Superior temporal gyrus (tissue), 1 donor: Measurements from ENCODE around the gene SZRD1.

Source experiments
- DNase-seq: peaks from one replicate; pipeline ENCODE4 v3.0.0-alpha.2; 2016; ENCODE audit errors: extremely low spot score

SZRD1 gene

GRCh38 chr1:16367258-16367967 lies 371 bp downstream of the SZRD1 start:
- DNase-seq, result peak; percentile 90

DNA sequence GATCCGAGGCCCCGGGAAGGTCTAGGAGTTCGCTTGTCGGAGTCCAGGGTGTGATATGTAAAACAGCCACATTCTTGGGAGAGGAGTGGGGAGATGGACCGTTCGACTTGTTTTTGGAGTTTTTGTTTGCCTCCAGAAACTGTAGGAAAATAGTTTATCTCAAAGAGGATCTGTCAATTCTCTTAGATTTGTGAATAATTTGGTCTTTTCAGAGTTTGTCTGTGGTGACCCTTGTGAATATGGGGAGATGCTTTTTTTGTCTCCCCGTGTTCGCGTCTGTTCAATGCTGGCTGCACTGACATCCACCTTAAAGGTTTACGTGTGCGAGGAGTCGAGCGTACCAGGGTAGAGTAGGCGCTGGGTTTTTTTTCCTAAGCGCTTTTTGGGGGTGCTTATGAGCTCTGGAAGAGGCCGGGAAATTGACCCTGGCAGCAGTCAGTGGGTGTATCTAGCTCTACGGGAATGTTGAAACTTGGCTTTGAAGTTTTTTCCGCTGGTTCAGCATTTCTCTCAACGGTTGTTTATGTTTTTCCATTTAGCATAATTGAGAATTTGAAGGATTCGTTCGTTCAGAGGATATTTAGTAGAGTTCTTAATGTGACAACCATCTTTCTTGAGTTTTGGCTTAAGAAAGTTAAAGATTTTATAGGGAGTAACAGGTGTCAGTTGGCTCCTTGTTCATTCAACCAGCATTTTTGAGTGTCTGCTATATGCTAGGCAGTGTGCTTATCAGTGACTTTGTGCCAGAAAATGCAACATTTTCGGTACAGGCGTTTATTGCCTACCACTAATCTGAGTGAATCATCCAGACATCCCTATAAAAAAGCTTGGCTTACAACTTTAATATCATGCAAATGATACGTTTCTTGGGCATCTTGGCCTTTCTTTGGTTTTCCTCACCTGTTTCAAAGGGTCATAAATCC lies 1.2 kb downstream of the SZRD1 start:
- peak; percentile 32 for DNase-seq

- no peak for DNase-seq
These were observed 2.8 kb downstream of the SZRD1 start for GRCh38 chr1:16369821-16370220.

DNA sequence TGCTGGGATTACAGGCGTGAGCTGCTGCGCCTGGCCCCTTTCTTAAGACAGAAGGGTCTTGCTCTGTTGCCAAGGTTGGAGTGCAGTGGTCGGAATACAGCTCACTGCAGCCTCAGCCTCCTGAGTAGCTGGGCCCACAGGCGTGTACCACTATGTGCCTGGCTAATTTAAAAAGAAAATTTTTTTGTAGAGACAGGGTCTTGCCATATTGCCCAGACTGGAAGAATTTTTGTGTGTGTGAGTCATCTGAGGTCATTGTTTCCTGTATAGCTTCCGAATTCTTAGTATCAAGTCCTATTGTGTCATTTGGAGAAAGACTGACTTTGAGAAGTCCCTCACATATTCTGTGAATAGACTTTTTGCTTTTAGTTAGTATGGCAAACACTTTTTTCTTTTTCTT lies 4.7 kb downstream of the SZRD1 start:
- DNase-seq, result no peak

- DNase-seq, result no peak
These were observed 5.7 kb downstream of the SZRD1 start for GRCh38 chr1:16372535-16373285.

DNA sequence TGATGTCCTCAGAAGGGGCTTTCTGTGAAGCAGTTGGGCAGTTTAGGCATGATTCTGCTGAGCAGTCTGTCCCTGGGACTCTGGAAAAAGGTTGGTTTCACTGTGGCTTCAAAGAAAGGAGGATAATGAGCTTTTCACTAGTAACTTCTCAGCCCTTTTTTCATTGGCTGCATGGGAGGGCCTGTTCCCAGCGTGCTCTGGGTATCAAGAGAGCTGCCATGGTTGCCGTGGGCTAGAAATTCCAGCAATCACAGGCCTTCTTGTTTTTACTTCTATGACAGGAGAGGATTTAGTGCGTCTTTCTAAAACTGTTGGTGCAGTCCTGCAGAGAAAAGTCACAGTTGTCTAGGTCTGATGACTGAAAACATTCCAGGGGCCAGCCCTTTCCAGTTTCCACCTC lies 7.2 kb downstream of the SZRD1 start:
- no peak for DNase-seq

GRCh38 chr1:16375521-16376340 lies 8.7 kb downstream of the SZRD1 start:
- DNase-seq, result no peak

- no peak for DNase-seq
These were observed 9.9 kb downstream of the SZRD1 start for GRCh38 chr1:16376971-16377370.

GRCh38 chr1:16378443-16378842 lies 11.4 kb downstream of the SZRD1 start:
- DNase-seq, result no peak

DNA sequence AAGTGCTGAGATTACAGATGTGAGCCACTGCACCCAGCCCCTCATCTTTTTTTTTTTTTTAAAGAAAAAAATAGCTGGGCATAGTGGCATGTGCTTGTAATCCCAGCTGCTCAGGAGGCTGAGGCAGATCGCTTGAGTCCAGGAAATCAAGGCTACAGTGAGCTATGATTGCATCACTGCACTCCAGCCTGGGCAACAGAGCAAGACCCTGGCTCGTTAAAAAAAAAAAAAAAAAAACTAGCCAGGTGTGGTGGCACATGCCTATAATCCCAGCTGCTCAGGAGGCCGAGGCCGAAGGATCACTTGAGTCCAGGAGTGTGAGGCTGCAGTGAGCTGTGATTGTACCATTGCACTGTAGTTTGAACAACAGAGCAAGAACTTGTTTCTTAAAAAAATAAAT lies 13.8 kb downstream of the SZRD1 start:
- no peak for DNase-seq

GRCh38 chr1:16383888-16384287 lies 16.8 kb downstream of the SZRD1 start:
- DNase-seq, result no peak

GRCh38 chr1:16385659-16386453 lies 18.8 kb downstream of the SZRD1 start:
- no peak for DNase-seq

GRCh38 chr1:16386454-16387113 lies 19.5 kb downstream of the SZRD1 start:
- DNase-seq, result peak; percentile 65

DNA sequence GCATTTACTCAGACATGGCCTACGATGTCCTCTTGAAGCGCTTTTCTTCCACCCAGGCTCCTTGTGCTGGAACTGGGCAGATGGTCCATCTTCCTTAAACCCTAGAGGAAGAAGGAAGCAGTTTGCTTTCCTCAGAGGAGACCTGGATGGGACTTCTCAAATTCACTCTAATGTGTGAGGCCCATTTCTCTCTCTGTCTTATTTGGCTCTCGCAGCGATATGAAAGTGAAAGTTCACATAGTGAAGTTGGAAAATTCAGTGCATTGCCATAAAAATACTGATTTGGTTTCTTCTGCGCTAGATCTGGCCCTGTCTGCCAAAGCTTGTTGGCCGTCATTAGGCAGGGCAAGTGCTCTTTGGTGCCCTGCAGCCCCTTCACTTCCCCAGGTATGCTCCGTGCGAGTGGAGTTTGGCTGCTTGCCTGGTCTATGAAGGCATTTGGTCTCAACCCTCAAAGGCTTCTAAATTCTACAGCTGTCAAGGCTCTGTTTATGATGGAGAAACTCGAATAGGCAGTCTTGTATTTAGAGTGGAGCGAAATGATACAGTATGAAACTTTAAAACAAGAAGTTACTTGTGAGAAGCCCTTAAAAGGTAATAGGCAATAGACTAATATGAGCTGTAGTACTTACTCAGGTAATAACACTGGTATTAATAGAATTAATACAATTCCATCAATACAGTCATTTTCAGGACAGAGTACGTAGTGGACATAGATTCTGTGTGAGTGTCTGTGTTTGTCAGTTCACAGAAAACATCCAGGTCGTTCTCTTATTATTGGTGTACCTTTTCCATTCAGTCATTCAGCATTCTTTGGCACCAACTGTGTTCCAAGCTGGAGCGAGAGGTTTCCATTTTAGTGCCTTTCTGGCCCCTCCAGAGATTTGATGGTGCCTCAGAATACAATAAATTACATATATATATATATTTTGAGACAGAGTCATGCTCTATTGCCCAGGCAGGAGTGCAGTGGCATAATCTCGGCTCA lies 20.5 kb downstream of the SZRD1 start:
- DNase-seq, result no peak

- no peak for DNase-seq
These were observed 24.4 kb downstream of the SZRD1 start for GRCh38 chr1:16391411-16391810.

DNA sequence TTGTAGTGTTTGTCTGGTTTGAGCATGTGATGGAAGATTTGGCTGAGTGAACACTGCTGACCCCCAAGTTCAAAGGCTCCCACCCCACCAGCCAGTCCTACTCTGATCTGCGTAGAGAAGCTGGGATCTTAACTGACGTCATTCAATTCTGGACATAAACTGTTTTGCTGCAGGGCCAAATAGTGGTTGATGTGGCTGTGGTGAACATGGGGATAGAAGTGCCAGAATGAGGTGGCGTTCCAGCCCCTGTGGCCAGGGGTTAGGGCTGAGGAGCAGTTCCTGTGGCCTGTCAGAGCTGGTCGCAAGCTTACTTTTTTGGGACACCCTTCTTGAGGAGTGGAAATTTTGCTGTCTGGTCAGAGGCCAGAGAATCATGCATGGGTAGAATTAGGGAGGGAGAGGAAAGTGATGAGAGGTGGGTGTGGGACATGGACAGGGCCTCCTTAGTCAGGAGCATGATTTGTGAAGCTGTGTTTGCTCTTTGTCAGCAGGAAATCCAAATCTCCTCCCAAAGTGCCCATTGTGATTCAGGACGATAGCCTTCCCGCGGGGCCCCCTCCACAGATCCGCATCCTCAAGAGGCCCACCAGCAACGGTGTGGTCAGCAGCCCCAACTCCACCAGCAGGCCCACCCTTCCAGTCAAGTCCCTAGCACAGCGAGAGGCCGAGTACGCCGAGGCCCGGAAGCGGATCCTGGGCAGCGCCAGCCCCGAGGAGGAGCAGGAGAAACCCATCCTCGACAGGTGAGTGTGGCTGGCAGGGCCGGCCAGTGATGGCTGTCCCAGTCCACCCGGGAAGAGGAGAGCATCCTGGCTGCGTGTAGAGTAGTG lies 25.9 kb downstream of the SZRD1 start:
- DNase-seq, result no peak

- no peak for DNase-seq
These were observed 26.8 kb downstream of the SZRD1 start for GRCh38 chr1:16393570-16394521.
